Measurements from ENCODE around the gene HDLBP.

GRCh38 chr2:241275910-241276309 lies 39.6 kb downstream of the HDLBP start:
- TF ChIP-seq CTCF (IDR thresholded peaks at IDR 0.05) (no peak), POLR2AphosphoS5 (IDR thresholded peaks at IDR 0.05; ENCODE audit: insufficient read depth in 1 of 2, low read depth in 1 of 2) (no peak), POLR2A (IDR thresholded peaks at IDR 0.05) (no peak)
